Neutrophil (primary cell): Measurements from ENCODE around the gene HS3ST6.
"Not testable (repeated sequence)": the region's sequence is repeated elsewhere in the genome, so short reads cannot be mapped to it uniquely, and the experiment has no call there.

Experiments used
- H3K27ac ChIP-seq: fragments of 200-600 bp; sonication (generic); 2 replicates; pipeline ENCODE4 v1.5.1; 2016; ENCODE audit warnings: mild to moderate bottlenecking, moderate library complexity
- H3K27me3 ChIP-seq: fragments of 200-600 bp; sonication (generic); 2 replicates; pipeline ENCODE4 v1.6.0; 2016; ENCODE audit warnings: mild to moderate bottlenecking
- H3K36me3 ChIP-seq: fragments of 200-600 bp; sonication (generic); 2 replicates; pipeline ENCODE4 v1.5.1; 2017
- H3K4me1 ChIP-seq, 2 experiments: fragments of 200-600 bp in 1 of 2; sonication (generic) in 1 of 2; 1 replicate in 1 of 2; 2 replicates in 1 of 2; pipeline versions ENCODE4 v1.5.1 to v1.6.1; 2013 to 2016; ENCODE audit warnings: low read depth in 1 of 2, low read length in 1 of 2, mild to moderate bottlenecking in 1 of 2, moderate library complexity in 1 of 2; ENCODE audit not compliant: control insufficient read depth in 1 of 2, insufficient read depth in 1 of 2
- H3K4me3 ChIP-seq, 2 experiments: fragments of 200-600 bp in 1 of 2; sonication (generic) in 1 of 2; 1 replicate in 1 of 2; 2 replicates in 1 of 2; pipeline ENCODE4 v1.5.1; 2013 to 2016; ENCODE audit warnings: low read depth in 1 of 2, low read length in 1 of 2, mild to moderate bottlenecking in 1 of 2, moderate library complexity in 1 of 2
- H3K9me3 ChIP-seq: fragments of 200-600 bp; sonication (generic); 2 replicates; pipeline ENCODE4 v1.5.1; 2016
- CTCF ChIP-seq: fragments of 200-600 bp; sonication (generic); IDR thresholded peaks from 2 replicates; pipeline ENCODE4 v1.5.1; 2016; ENCODE audit warnings: antibody characterized with exemption

The HS3ST6 gene

GRCh38 chr16:1942810-1943726 is 24.9 kb upstream of the HS3ST6 start, which contains the start of gene MSRB1:
Gene MSRB1, minus strand, starts transcription at chr16:1943199. Its CDS starts 43 bp downstream, at chr16:1943156.
- Histone ChIP-seq H3K36me3 (peaks cover 37% of the 10 kb centered on the region), H3K27me3 (no peaks in the 10 kb centered on the region), H3K4me1 (peaks cover 44 to 50% of the 10 kb centered on the region in 2 experiments), H3K4me3 (peak within 1 kb of the TSS; percentile 75 to 96), H3K9me3 (no peaks in the 10 kb centered on the region), H3K27ac (peak within 1 kb of the TSS; percentile 99)
- peak; percentile 53 for TF ChIP-seq CTCF

GRCh38 chr16:1942047-1942809 is 24.0 kb upstream of the HS3ST6 start:
- peaks cover 52 to 59% of the 10 kb centered on the region in 2 experiments for H3K4me1 ChIP-seq
- peak overlapping the region; percentile 99 for H3K27ac ChIP-seq

GRCh38 chr16:1941162-1942046 is 23.2 kb upstream of the HS3ST6 start:
- TF ChIP-seq CTCF: no peak
- Histone ChIP-seq H3K4me1 (peaks cover 60 to 67% of the 10 kb centered on the region in 2 experiments), H3K4me3 (peak overlapping the region; percentile 75 to 96), H3K36me3 (peaks cover 54% of the 10 kb centered on the region), H3K9me3 (no peaks in the 10 kb centered on the region), H3K27ac (peak overlapping the region; percentile 99), H3K27me3 (no peaks in the 10 kb centered on the region)

More at GRCh38 chr16:1942047-1942809, 24.0 kb upstream of the HS3ST6 start:
- Histone ChIP-seq H3K4me3 (peak overlapping the region; percentile 75 to 96), H3K9me3 (no peaks in the 10 kb centered on the region), H3K36me3 (peaks cover 45% of the 10 kb centered on the region), H3K27me3 (no peaks in the 10 kb centered on the region)
- no peak for TF ChIP-seq CTCF

- no peaks in the 10 kb centered on the region for H3K27me3 ChIP-seq
- H3K36me3 ChIP-seq: peaks cover 61% of the 10 kb centered on the region
- H3K9me3 ChIP-seq: no peaks in the 10 kb centered on the region
- H3K4me1 ChIP-seq: peaks cover 69 to 75% of the 10 kb centered on the region in 2 experiments
- H3K27ac ChIP-seq: peak overlapping the region; percentile 99
- H3K4me3 ChIP-seq: peak overlapping the region; percentile 75 to 96
- TF ChIP-seq CTCF: no peak
Measured at GRCh38 chr16:1940273-1941161, 22.3 kb upstream of the HS3ST6 start.

GRCh38 chr16:1939833-1940232 is 21.6 kb upstream of the HS3ST6 start:
- H3K4me3 ChIP-seq: peak overlapping the region; percentile 75 to 96
- not testable (repeated sequence) for H3K27me3 ChIP-seq, H3K9me3 ChIP-seq
- peak overlapping the region; percentile 99 for H3K27ac ChIP-seq
- peaks cover 76 to 82% of the 10 kb centered on the region in 2 experiments for H3K4me1 ChIP-seq
- peaks cover 68% of the 10 kb centered on the region for H3K36me3 ChIP-seq
